WTC11 (cell line): ENCODE results near the gene PTPRG. TPM values are rescaled to one million over a fixed set of nuclear protein-coding genes. Genes with fewer than 3 reads are reported as not detected.

Experiments used
- ATAC-seq: fragments of 200-7000 bp; cut with Tn5 transposase; 2 replicates; pipeline ENCODE4 v1.10.0; 2021; ENCODE audit warnings: mild to moderate bottlenecking, moderate library complexity
- CTCF ChIA-PET: fragments of 300-600 bp; sonication (Branson Sonifier 250); formaldehyde crosslinking; loops from one replicate; lab custom pipeline; 2021; ENCODE audit warnings: antibody characterized with exemption; lab: Charles Lee
- POLR2A ChIA-PET: fragments of 350-600 bp; sonication (Branson Sonifier 250); formaldehyde crosslinking; loops from one replicate; lab custom pipeline; 2021; ENCODE audit warnings: antibody characterized with exemption; lab: Charles Lee
- DNase-seq: peaks from one replicate; pipeline ENCODE4 v3.0.0; 2021; ENCODE audit warnings: low spot score
- H3K27ac Mint-ChIP-seq: 2 replicates; pipeline ENCODE4 v1.8.0; 2021; ENCODE audit warnings: mixed read lengths
- H3K27me3 Mint-ChIP-seq: 2 replicates; pipeline ENCODE4 v1.8.0; 2021; ENCODE audit warnings: low read depth, mild to moderate bottlenecking, moderate library complexity, mixed read lengths
- H3K36me3 Mint-ChIP-seq: 2 replicates; pipeline ENCODE4 v1.8.0; 2021; ENCODE audit warnings: mixed read lengths
- H3K4me1 Mint-ChIP-seq: 2 replicates; pipeline ENCODE4 v1.8.0; 2022; ENCODE audit warnings: mixed read lengths
- H3K4me3 Mint-ChIP-seq: 2 replicates; pipeline ENCODE4 v1.8.0; 2021; ENCODE audit warnings: mild to moderate bottlenecking, moderate library complexity, mixed read lengths
- H3K9me3 Mint-ChIP-seq: 2 replicates; pipeline ENCODE4 v1.8.0; 2021; ENCODE audit warnings: mixed read lengths
- ATF1 ChIP-seq: sonication (generic); formaldehyde crosslinking; IDR thresholded peaks from 2 replicates; pipeline ENCODE4 v1.8.1; 2023; ENCODE audit warnings: mild to moderate bottlenecking, moderate library complexity, missing genetic modification reagents
- ESRRA ChIP-seq: sonication (generic); formaldehyde crosslinking; IDR thresholded peaks from 2 replicates; pipeline ENCODE4 v1.8.1; 2022; ENCODE audit warnings: mild to moderate bottlenecking, missing genetic modification reagents, borderline replicate concordance
- FOXJ3 ChIP-seq: sonication (generic); formaldehyde crosslinking; IDR thresholded peaks from 2 replicates; pipeline ENCODE4 v1.9.0; 2021; ENCODE audit warnings: missing genetic modification reagents, mild to moderate bottlenecking, borderline replicate concordance
- GTF2I ChIP-seq: fragments of 250-450 bp; sonication (Bioruptor Pico); conservative IDR thresholded peaks from 2 replicates; pipeline ENCODE4 v1.4.0; 2021; ENCODE audit warnings: mild to moderate bottlenecking
- NFATC4 ChIP-seq: fragments of 250-450 bp; sonication (Bioruptor Pico); IDR thresholded peaks from 2 replicates; pipeline ENCODE4 v1.9.0; 2021; ENCODE audit warnings: mild to moderate bottlenecking
- NR3C1 ChIP-seq: sonication (generic); formaldehyde crosslinking; conservative IDR thresholded peaks from 2 replicates; pipeline ENCODE4 v1.8.1; 2023; ENCODE audit warnings: low read depth, mild to moderate bottlenecking, missing genetic modification reagents
- SP1 ChIP-seq: sonication (generic); formaldehyde crosslinking; conservative IDR thresholded peaks from 2 replicates; pipeline ENCODE4 v1.8.1; 2022; ENCODE audit warnings: missing genetic modification reagents
- TEAD1 ChIP-seq: sonication (generic); formaldehyde crosslinking; IDR thresholded peaks from 2 replicates; pipeline ENCODE4 v1.8.0; 2022; ENCODE audit warnings: mild to moderate bottlenecking, missing genetic modification reagents
- TEAD4 ChIP-seq: sonication (generic); formaldehyde crosslinking; IDR thresholded peaks from 2 replicates; pipeline ENCODE4 v1.8.0; 2022; ENCODE audit warnings: mild to moderate bottlenecking, missing genetic modification reagents
- ZNF138 ChIP-seq: sonication (generic); formaldehyde crosslinking; conservative IDR thresholded peaks from 2 replicates; pipeline ENCODE4 v1.8.1; 2022; ENCODE audit warnings: mild to moderate bottlenecking, moderate library complexity, missing genetic modification reagents
- ZNF219 ChIP-seq: sonication (generic); formaldehyde crosslinking; IDR thresholded peaks from 2 replicates; pipeline ENCODE4 v1.8.0; 2023; ENCODE audit warnings: missing genetic modification reagents, mild to moderate bottlenecking, borderline replicate concordance
- ZNF396 ChIP-seq: fragments of 250-450 bp; sonication (Bioruptor Pico); IDR thresholded peaks from 2 replicates; pipeline ENCODE4 v1.8.0; 2021; ENCODE audit warnings: mild to moderate bottlenecking, moderate library complexity, borderline replicate concordance
- ZNF423 ChIP-seq: fragments of 250-450 bp; sonication (Bioruptor Pico); IDR thresholded peaks from 2 replicates; pipeline ENCODE4 v2.1.2; 2022; ENCODE audit warnings: mild to moderate bottlenecking, moderate library complexity
- total RNA-seq: library from RNA; stranded (reverse); gene quantifications from 3 replicates; pipeline ENCODE4 v1.2.3, GENCODE V29; 2021
- TF ChIP-seq, protein P1 (sequence below): sonication (generic); formaldehyde crosslinking; IDR thresholded peaks from 2 replicates; pipeline ENCODE4 v1.8.0; 2022; ENCODE audit warnings: mild to moderate bottlenecking, missing genetic modification reagents
- TF ChIP-seq, protein P2 (sequence below): sonication (generic); formaldehyde crosslinking; IDR thresholded peaks from 2 replicates; pipeline ENCODE4 v1.8.0; 2023; ENCODE audit warnings: mild to moderate bottlenecking, missing genetic modification reagents
- TF ChIP-seq, protein P3 (sequence below): fragments of 250-450 bp; sonication (Bioruptor Pico); IDR thresholded peaks from 2 replicates; pipeline ENCODE4 v1.9.0; 2021; ENCODE audit warnings: mild to moderate bottlenecking, borderline replicate concordance
- TF ChIP-seq, protein P4 (sequence below): sonication (generic); formaldehyde crosslinking; IDR thresholded peaks from 2 replicates; pipeline ENCODE4 v1.8.1; 2022; ENCODE audit warnings: mild to moderate bottlenecking, moderate library complexity, missing genetic modification reagents
- TF ChIP-seq, protein P5 (sequence below): sonication (generic); formaldehyde crosslinking; IDR thresholded peaks from 2 replicates; pipeline ENCODE4 v1.8.0; 2022; ENCODE audit warnings: mild to moderate bottlenecking, missing genetic modification reagents
- TF ChIP-seq, protein P6 (sequence below): sonication (generic); formaldehyde crosslinking; IDR thresholded peaks from 2 replicates; pipeline ENCODE4 v1.8.1; 2022; ENCODE audit warnings: low read depth, mild to moderate bottlenecking, moderate library complexity, missing genetic modification reagents, borderline replicate concordance
- TF ChIP-seq, protein P7 (sequence below): sonication (generic); formaldehyde crosslinking; IDR thresholded peaks from 2 replicates; pipeline ENCODE4 v1.8.1; 2023; ENCODE audit warnings: mild to moderate bottlenecking, missing genetic modification reagents, borderline replicate concordance

The PTPRG gene
- total RNA-seq, 1 experiment from 2014 or later, result 106 TPM

DNA sequence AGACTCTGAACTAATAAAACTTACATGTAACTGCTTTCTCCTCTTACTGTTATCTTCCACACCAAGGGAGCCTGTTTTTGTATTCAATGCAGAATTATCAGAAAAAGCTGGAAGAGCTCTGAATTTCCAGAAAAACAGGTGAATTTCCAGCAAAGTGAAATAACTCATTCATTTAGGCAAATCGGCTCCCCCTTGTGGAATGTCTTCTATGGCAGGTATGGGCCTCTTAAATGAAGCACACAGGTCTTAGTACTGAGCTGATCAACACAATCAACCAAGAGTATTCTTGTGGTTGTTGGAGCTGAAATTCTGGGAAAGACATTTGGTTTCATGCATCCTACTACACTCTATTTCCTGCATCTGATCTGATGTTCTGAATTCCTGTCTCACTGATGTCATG lies 31.0 kb upstream of the PTPRG start:
- H3K27me3 Mint-ChIP-seq, result peaks cover 17% of the 10 kb centered on the region; the same call in 1 of the 2 replicates
- no peaks in the 10 kb centered on the region for H3K36me3 Mint-ChIP-seq
- ATAC-seq (peak; percentile 74), DNase-seq (no peak)
- no peak overlapping the region for H3K27ac Mint-ChIP-seq
- H3K4me1 Mint-ChIP-seq, result peaks cover 52% of the 10 kb centered on the region
- ChIA-PET POLR2A (interaction anchor here (0.5 to 0.8 kb wide), 2 partner anchors 31 to 209 kb away, joined by 3 to 4 read pairs; partner anchors contain the start of gene PTPRG), CTCF (interaction anchor here (0.5 to 2.1 kb wide), 33 partner anchors 8 to 1626 kb away, joined by 3 to 16 read pairs (median 4); partner anchors contain the start of gene PTPRG)
- H3K4me3 Mint-ChIP-seq, result no peak overlapping the region
- no peaks in the 10 kb centered on the region; the same call in 1 of the 2 replicates for H3K9me3 Mint-ChIP-seq
- TF ChIP-seq NFATC4 (CRISPR knock-in tag) (no peak), FOXJ3 (CRISPR knock-in tag) (no peak), TEAD1 (no peak), TEAD4 (no peak), ESRRA (CRISPR knock-in tag) (no peak), SP1 (no peak), ZNF138 (CRISPR knock-in tag) (no peak)
- TF ChIP-seq, protein P1, sequence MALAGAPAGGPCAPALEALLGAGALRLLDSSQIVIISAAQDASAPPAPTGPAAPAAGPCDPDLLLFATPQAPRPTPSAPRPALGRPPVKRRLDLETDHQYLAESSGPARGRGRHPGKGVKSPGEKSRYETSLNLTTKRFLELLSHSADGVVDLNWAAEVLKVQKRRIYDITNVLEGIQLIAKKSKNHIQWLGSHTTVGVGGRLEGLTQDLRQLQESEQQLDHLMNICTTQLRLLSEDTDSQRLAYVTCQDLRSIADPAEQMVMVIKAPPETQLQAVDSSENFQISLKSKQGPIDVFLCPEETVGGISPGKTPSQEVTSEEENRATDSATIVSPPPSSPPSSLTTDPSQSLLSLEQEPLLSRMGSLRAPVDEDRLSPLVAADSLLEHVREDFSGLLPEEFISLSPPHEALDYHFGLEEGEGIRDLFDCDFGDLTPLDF, result no peak
- TF ChIP-seq, protein P2, sequence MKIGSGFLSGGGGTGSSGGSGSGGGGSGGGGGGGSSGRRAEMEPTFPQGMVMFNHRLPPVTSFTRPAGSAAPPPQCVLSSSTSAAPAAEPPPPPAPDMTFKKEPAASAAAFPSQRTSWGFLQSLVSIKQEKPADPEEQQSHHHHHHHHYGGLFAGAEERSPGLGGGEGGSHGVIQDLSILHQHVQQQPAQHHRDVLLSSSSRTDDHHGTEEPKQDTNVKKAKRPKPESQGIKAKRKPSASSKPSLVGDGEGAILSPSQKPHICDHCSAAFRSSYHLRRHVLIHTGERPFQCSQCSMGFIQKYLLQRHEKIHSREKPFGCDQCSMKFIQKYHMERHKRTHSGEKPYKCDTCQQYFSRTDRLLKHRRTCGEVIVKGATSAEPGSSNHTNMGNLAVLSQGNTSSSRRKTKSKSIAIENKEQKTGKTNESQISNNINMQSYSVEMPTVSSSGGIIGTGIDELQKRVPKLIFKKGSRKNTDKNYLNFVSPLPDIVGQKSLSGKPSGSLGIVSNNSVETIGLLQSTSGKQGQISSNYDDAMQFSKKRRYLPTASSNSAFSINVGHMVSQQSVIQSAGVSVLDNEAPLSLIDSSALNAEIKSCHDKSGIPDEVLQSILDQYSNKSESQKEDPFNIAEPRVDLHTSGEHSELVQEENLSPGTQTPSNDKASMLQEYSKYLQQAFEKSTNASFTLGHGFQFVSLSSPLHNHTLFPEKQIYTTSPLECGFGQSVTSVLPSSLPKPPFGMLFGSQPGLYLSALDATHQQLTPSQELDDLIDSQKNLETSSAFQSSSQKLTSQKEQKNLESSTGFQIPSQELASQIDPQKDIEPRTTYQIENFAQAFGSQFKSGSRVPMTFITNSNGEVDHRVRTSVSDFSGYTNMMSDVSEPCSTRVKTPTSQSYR (CRISPR knock-in tag), result no peak
- TF ChIP-seq, protein P3, sequence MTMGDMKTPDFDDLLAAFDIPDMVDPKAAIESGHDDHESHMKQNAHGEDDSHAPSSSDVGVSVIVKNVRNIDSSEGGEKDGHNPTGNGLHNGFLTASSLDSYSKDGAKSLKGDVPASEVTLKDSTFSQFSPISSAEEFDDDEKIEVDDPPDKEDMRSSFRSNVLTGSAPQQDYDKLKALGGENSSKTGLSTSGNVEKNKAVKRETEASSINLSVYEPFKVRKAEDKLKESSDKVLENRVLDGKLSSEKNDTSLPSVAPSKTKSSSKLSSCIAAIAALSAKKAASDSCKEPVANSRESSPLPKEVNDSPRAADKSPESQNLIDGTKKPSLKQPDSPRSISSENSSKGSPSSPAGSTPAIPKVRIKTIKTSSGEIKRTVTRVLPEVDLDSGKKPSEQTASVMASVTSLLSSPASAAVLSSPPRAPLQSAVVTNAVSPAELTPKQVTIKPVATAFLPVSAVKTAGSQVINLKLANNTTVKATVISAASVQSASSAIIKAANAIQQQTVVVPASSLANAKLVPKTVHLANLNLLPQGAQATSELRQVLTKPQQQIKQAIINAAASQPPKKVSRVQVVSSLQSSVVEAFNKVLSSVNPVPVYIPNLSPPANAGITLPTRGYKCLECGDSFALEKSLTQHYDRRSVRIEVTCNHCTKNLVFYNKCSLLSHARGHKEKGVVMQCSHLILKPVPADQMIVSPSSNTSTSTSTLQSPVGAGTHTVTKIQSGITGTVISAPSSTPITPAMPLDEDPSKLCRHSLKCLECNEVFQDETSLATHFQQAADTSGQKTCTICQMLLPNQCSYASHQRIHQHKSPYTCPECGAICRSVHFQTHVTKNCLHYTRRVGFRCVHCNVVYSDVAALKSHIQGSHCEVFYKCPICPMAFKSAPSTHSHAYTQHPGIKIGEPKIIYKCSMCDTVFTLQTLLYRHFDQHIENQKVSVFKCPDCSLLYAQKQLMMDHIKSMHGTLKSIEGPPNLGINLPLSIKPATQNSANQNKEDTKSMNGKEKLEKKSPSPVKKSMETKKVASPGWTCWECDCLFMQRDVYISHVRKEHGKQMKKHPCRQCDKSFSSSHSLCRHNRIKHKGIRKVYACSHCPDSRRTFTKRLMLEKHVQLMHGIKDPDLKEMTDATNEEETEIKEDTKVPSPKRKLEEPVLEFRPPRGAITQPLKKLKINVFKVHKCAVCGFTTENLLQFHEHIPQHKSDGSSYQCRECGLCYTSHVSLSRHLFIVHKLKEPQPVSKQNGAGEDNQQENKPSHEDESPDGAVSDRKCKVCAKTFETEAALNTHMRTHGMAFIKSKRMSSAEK, result no peak

DNA sequence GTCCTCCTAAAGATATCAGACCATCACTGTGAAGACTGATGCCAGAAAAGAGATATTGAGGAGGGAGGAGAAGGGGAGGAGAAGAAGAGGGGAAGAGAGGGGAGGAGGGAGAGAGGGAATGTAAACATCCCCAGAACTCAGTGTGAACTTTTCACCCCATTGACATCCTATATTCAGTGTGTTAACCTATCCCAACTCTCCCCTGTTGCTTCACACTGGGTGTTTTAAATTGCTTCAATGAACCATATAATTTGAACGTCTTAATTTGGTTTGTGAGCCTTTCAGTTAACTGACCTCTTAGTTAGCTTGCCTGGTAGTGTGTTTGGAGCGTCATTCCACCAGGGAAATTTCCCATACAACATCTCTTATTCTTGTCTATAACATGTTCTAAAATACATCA lies 29.8 kb upstream of the PTPRG start:
- peaks cover 54% of the 10 kb centered on the region for H3K4me1 Mint-ChIP-seq
- no peak overlapping the region for H3K27ac Mint-ChIP-seq
- H3K36me3 Mint-ChIP-seq, result no peaks in the 10 kb centered on the region
- no peak overlapping the region for H3K4me3 Mint-ChIP-seq
- ChIA-PET CTCF (interaction anchor here (1.5 to 2.0 kb wide), 2 partner anchors 19 to 37 kb away, joined by 4 to 9 read pairs; no protein-coding TSS in a partner anchor), POLR2A (no interaction called here)
- no peak for DNase-seq
- H3K9me3 Mint-ChIP-seq, result no peaks in the 10 kb centered on the region; the same call in 1 of the 2 replicates
- peak; percentile 41 for ATAC-seq
- H3K27me3 Mint-ChIP-seq, result peaks cover 23% of the 10 kb centered on the region
- no peak for TF ChIP-seq NR3C1 (CRISPR knock-in tag)
- TF ChIP-seq ZNF219 (CRISPR knock-in tag), result no peak
- TF ChIP-seq GTF2I, result no peak
- TF ChIP-seq ZNF423 (CRISPR knock-in tag), result no peak
- TF ChIP-seq, protein P4, sequence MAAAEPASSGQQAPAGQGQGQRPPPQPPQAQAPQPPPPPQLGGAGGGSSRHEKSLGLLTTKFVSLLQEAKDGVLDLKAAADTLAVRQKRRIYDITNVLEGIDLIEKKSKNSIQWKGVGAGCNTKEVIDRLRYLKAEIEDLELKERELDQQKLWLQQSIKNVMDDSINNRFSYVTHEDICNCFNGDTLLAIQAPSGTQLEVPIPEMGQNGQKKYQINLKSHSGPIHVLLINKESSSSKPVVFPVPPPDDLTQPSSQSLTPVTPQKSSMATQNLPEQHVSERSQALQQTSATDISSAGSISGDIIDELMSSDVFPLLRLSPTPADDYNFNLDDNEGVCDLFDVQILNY (CRISPR knock-in tag), result no peak
- no peak for TF ChIP-seq TEAD4
- TF ChIP-seq, protein P5, sequence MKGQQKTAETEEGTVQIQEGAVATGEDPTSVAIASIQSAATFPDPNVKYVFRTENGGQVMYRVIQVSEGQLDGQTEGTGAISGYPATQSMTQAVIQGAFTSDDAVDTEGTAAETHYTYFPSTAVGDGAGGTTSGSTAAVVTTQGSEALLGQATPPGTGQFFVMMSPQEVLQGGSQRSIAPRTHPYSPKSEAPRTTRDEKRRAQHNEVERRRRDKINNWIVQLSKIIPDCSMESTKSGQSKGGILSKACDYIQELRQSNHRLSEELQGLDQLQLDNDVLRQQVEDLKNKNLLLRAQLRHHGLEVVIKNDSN (CRISPR knock-in tag), result no peak
- TF ChIP-seq, protein P6, sequence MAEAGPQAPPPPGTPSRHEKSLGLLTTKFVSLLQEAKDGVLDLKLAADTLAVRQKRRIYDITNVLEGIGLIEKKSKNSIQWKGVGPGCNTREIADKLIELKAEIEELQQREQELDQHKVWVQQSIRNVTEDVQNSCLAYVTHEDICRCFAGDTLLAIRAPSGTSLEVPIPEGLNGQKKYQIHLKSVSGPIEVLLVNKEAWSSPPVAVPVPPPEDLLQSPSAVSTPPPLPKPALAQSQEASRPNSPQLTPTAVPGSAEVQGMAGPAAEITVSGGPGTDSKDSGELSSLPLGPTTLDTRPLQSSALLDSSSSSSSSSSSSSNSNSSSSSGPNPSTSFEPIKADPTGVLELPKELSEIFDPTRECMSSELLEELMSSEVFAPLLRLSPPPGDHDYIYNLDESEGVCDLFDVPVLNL (CRISPR knock-in tag), result no peak
- TF ChIP-seq ATF1 (CRISPR knock-in tag), result no peak
- no peak for TF ChIP-seq ZNF396 (CRISPR knock-in tag)
- TF ChIP-seq, protein P7, sequence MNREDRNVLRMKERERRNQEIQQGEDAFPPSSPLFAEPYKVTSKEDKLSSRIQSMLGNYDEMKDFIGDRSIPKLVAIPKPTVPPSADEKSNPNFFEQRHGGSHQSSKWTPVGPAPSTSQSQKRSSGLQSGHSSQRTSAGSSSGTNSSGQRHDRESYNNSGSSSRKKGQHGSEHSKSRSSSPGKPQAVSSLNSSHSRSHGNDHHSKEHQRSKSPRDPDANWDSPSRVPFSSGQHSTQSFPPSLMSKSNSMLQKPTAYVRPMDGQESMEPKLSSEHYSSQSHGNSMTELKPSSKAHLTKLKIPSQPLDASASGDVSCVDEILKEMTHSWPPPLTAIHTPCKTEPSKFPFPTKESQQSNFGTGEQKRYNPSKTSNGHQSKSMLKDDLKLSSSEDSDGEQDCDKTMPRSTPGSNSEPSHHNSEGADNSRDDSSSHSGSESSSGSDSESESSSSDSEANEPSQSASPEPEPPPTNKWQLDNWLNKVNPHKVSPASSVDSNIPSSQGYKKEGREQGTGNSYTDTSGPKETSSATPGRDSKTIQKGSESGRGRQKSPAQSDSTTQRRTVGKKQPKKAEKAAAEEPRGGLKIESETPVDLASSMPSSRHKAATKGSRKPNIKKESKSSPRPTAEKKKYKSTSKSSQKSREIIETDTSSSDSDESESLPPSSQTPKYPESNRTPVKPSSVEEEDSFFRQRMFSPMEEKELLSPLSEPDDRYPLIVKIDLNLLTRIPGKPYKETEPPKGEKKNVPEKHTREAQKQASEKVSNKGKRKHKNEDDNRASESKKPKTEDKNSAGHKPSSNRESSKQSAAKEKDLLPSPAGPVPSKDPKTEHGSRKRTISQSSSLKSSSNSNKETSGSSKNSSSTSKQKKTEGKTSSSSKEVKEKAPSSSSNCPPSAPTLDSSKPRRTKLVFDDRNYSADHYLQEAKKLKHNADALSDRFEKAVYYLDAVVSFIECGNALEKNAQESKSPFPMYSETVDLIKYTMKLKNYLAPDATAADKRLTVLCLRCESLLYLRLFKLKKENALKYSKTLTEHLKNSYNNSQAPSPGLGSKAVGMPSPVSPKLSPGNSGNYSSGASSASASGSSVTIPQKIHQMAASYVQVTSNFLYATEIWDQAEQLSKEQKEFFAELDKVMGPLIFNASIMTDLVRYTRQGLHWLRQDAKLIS (CRISPR knock-in tag), result no peak
- TF ChIP-seq SP1, result no peak
